ENCODE data around the gene BRCC3. TPM values are rescaled to one million over a fixed set of nuclear protein-coding genes. Genes with fewer than 3 reads are reported as not detected.

BRCC3 gene
- total RNA-seq, 2 experiments from 2014 or later = 42.4 to 45.0 TPM

- ChIA-PET POLR2A (no interaction called here), CTCF (interaction anchor here (0.9 to 2.8 kb wide), 6 partner anchors 7 to 139 kb away, joined by 3 to 8 read pairs (median 4); no protein-coding TSS in a partner anchor)
These were observed 14.8 kb upstream of the BRCC3 start for GRCh38 chrX:155056471-155056870.

DNA sequence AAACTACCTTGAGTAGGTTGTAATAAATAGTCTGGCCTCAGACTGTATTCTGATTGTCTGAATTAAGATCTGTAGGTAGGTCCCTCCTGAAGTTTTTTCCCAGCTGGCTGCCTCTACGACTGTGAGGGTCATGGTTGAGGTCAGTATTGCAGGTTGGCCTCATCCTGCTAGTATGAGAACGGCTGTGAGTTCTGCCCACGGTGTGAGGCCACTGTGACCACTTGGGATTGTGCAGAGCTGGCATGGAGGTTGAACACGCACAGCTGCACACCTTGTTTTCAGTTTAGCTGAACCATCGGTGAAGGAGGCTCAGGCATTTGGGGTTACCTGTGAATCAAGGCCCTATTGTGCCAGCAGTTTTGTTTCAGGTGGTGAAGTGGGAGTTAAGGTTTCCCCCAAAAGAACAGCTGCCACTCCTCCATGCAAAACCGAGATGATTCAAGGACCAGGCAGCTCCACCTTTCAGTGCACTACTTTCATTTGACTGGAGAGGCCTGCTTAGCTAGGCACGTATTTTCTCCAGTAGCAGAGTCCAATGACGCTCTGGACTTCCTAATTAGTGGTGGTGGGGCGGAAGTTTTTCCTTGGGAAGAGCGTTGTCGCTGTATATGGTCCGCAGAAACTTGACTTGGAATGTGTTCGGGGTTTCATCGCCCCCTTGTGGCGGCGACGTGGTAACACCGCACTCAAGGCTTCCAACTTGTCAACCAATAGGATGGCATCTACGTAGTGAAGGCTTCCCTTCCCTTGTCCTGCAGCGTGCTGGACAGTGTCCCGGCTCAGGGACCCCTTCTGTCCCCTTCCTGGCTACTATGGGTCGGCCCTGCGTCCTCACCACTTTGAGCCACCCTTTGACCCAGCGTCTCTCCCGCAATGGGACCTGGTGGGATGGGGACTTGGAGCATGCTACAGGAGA lies 14.2 kb upstream of the BRCC3 start:
- ChIA-PET CTCF (interaction anchor here (0.9 to 2.8 kb wide), 6 partner anchors 8 to 139 kb away, joined by 3 to 8 read pairs (median 4); no protein-coding TSS in a partner anchor), POLR2A (no interaction called here)

GRCh38 chrX:155061760-155062159 lies 9.5 kb upstream of the BRCC3 start:
- POLR2A ChIA-PET = interaction anchor here (0.7 kb wide), 1 partner anchor 9 kb away, joined by 3 read pairs; no protein-coding TSS in a partner anchor
- CTCF ChIA-PET = interaction anchor here (1.4 kb wide), 1 partner anchor 25 kb away, joined by 3 read pairs; no protein-coding TSS in a partner anchor

GRCh38 chrX:155065035-155065734 lies 6.1 kb upstream of the BRCC3 start:
- CTCF ChIA-PET = no interaction called here
- POLR2A ChIA-PET = no interaction called here

DNA sequence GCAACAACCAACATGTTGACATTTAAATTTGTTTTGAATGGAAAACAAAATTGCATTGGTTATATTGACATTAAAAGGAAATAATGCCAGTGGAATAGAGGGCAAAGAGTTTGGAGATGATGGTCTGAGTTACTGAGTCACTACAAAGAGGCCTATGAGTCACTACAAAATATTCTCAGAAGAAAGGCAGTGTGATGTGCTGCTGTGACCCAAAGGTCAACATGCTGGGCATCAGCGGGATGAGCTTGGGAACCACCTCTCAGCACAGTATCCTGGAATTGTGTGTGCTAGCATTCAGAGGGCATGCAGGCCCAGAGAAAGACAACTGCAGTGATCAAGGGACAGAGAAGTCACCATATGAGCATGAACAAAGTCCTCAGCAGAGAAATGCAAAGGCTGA lies 3.1 kb upstream of the BRCC3 start:
- ChIA-PET CTCF (no interaction called here), POLR2A (no interaction called here)

- POLR2A ChIA-PET = interaction anchor here (1.3 kb wide), 1 partner anchor 43 kb away, joined by 3 read pairs; the partner anchor contains the start of gene FUNDC2
- CTCF ChIA-PET = no interaction called here
These were observed 1.9 kb upstream of the BRCC3 start for GRCh38 chrX:155069414-155069813.

- ChIA-PET POLR2A (interaction anchor here (0.9 to 1.3 kb wide), 2 partner anchors 8 to 43 kb away, joined by 3 read pairs; partner anchors contain the start of gene FUNDC2), CTCF (no interaction called here)
These were observed 1.3 kb upstream of the BRCC3 start for GRCh38 chrX:155070038-155070437.

DNA sequence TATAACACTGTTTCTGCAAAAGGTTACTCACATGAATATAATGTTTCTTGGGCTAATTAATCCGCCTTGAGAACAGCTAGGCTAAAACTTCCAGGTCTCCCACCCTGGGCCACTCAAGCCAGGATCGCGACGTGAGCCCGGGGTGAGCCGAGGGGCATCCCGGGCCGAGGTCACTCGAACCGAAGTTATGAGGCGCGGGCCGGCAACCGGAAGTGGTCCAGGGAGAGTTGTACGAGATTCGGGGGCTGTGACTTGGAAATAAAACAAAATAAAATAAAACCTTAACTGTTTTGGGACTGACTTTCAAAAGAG lies 689 bp upstream of the BRCC3 start:
- POLR2A ChIA-PET = interaction anchor here (0.9 to 1.3 kb wide), 2 partner anchors 9 to 44 kb away, joined by 3 read pairs; partner anchors contain the start of gene FUNDC2
- CTCF ChIA-PET = no interaction called here

DNA sequence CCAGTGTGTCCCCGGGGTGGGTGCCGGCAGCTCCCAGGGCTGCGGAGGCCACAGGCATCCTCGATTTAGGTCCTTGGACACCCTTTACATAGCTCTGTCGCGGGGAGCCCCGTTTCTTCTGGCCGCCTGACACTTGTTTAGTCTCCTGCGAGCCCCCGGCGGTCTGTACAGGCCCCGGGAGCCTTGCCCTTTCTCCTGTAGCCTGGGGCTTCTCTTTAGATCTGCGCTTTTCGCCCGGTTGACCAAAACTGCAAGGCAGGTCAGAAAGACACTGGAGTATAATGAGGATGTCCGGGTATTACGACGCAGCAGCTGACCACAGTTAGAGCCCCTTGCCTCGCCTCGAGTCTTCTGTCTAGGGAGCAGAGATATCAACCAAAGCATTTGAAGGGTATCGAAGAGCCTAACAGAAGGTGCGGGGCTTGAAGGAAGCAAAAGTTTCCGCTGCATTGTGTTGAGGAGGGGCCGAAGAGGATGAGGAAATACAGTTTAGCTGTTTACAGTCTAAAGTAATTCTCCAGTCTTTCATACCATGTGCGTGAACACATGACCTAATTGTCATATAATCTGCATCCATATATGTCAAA lies 479 bp downstream of the BRCC3 start:
- POLR2A ChIA-PET = interaction anchor here (0.9 kb wide), 1 partner anchor 45 kb away, joined by 3 read pairs; the partner anchor contains the start of gene FUNDC2
- CTCF ChIA-PET = no interaction called here

DNA sequence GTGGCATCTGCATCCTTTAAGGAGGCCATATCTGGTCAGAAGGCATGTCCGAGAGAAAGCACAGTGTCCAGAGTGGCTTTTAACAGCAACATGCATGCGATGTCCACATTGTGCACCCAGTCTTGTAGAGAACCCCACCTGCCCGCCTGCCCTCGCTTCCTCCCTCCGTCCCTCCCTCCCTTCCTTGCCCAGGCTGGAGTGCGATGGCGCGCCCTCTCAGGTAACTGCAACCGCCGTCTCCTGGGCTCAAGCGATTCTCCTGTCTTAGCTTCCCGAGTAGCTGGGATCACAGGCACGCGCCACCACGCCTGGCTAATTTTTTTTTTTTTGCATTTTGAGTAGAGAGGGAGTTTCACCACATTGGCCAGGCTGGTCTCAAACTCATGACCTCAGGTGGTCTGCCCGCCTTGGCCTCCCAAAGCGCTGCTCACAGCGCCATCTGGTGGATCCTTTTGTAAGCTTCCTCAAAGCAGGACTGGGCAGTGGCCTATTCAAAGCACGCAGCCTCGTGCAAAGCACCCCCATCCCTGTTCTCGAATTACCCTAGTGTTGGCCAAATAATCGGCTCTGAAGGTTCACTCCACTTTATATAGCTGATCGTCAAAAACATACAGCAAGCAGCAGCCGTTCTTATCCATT lies 15.0 kb downstream of the BRCC3 start:
- CTCF ChIA-PET = interaction anchor here (0.7 to 1.2 kb wide), 5 partner anchors 14 to 169 kb away, joined by 3 read pairs; no protein-coding TSS in a partner anchor
- POLR2A ChIA-PET = no interaction called here

DNA sequence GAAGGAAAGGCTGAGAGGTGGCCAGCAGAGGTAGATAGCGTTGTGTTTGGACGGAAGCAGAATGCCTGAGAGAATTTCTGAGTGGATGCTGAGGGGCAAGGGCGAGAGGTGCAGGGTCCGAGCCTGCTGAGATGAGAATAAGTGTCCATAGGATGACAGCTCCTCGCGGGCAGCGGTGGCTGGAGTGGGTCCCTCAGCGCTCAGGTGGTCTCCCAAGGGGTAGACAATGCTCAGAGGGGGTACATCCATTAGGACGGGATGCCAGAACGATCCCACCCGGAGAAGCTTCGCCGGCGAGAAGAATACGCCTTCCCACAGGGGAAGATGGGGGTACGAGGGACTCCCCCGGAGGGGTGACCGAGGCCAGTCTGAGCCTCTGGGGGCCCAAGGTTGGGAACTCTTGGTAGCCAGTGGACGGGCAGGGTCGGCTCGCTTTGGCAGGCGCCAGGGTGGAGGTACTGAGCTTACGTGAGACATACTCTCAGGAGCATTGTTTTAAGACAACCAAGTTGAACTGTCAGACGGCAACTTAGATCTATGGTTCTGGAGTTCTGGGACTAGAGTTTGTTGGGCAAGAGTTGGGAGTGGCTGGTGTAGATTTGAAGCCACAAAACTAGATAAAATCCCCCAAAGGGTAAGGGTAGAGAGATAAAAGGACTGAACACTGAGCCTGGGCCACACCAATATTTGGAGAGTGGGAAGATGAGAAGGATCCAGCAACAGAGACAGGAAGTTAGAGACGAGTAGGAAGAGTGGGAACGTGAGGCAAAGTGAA lies 15.8 kb downstream of the BRCC3 start:
- CTCF ChIA-PET = interaction anchor here (0.9 to 1.0 kb wide), 2 partner anchors 25 to 107 kb away, joined by 3 read pairs; no protein-coding TSS in a partner anchor
- POLR2A ChIA-PET = no interaction called here

DNA sequence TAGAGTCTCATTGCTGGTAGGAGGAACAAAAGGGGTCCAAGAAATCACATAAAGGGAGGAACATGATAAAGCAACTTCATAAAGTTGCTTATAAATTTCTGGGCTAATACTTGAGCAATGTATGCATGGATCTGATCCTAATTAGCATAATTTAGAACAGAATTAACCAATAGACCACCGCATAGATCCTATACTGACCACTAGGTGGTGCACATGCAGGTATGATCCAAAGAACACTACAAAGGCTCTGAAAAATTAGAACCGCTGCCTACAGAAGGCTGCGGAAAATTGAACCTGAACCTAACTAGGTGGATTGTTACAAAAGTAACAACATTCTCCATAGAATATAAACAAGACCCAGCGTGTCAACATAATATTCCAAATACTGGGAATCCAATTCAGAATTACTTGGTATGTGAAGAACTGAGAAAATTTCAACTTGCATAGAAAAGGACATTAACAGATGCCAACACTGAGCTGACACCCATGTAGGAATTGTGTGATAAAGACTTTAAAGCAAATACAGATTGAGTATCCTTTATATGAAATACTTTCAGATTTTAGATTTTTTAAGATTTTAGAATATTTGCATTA lies 23.3 kb downstream of the BRCC3 start:
- ChIA-PET POLR2A (no interaction called here), CTCF (no interaction called here)

GRCh38 chrX:155105919-155106318 lies 34.6 kb downstream of the BRCC3 start:
- ChIA-PET POLR2A (no interaction called here), CTCF (no interaction called here)

GRCh38 chrX:155108427-155108826 lies 37.1 kb downstream of the BRCC3 start:
- ChIA-PET CTCF (no interaction called here), POLR2A (interaction anchor here (0.6 kb wide), 1 partner anchor 304 kb away, joined by 4 read pairs; no protein-coding TSS in a partner anchor)

DNA sequence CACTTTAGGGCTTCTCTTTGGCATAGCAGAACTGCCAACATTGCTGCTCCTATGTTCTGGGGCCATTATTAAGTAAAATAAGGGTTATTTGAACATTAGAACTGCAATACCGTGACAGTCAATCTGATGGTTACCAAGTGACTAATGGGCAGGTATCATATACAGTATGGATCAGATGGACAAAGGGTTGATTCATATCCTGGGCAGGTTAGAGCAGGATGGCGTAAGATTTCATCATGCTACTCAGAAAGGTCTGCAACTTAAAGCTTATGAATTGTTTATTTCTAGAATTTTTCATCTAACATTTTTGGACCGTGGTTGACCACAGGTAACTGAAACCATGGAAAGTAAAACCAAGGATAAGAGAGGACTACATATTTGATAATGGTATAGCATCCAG lies 40.9 kb downstream of the BRCC3 start:
- POLR2A ChIA-PET = no interaction called here

DNA sequence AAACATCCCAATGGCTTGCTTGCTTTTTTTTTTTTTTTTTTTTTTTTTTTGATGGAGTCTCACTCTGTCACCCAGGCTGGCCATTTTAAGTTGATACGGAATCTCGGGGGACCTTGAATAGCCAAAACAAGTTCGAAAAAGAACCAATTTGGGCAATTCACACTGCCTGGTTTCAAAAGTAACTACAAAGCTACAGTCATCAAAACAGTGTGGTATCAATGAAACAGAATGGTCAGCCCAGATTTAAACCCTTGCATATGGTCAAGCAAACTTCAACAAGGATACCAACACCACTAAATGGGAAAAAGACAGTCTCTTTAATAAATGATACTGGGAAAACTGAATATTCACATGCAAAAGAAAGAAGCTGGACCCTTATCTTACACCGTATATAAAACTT lies 41.8 kb downstream of the BRCC3 start:
- ChIA-PET POLR2A (no interaction called here), CTCF (no interaction called here)

More for the DNA sequence above, 40.9 kb downstream of the BRCC3 start:
- CTCF ChIA-PET = no interaction called here

- ChIA-PET CTCF (no interaction called here), POLR2A (no interaction called here)
These were observed 44.0 kb downstream of the BRCC3 start for GRCh38 chrX:155115174-155115819.

GRCh38 chrX:155127465-155127864 lies 56.2 kb downstream of the BRCC3 start:
- ChIA-PET POLR2A (no interaction called here), CTCF (no interaction called here)

Measured in activated CD8-positive, alpha-beta memory T cell treated with anti-CD3 and anti-CD28 coated beads for 36 hours (primary cell).